ENCODE data around the gene CRY2. TPM values are rescaled to one million over a fixed set of nuclear protein-coding genes. Genes with fewer than 3 reads are reported as not detected.

Gene CRY2
- total RNA-seq, 6 experiments from 2014 or later, result 12.5 to 16.4 (median 14.1) TPM

- TF ChIP-seq, protein P1, sequence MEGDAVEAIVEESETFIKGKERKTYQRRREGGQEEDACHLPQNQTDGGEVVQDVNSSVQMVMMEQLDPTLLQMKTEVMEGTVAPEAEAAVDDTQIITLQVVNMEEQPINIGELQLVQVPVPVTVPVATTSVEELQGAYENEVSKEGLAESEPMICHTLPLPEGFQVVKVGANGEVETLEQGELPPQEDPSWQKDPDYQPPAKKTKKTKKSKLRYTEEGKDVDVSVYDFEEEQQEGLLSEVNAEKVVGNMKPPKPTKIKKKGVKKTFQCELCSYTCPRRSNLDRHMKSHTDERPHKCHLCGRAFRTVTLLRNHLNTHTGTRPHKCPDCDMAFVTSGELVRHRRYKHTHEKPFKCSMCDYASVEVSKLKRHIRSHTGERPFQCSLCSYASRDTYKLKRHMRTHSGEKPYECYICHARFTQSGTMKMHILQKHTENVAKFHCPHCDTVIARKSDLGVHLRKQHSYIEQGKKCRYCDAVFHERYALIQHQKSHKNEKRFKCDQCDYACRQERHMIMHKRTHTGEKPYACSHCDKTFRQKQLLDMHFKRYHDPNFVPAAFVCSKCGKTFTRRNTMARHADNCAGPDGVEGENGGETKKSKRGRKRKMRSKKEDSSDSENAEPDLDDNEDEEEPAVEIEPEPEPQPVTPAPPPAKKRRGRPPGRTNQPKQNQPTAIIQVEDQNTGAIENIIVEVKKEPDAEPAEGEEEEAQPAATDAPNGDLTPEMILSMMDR (IDR thresholded peaks at IDR 0.05), result no peak
- Mint-ChIP-seq H3K27ac (peak overlapping the region; percentile 96), H3K27me3 (ENCODE audit: insufficient read depth) (peaks cover 18% of the 10 kb centered on the region; the same call in 1 of the 2 replicates), H3K9me3 (no peaks in the 10 kb centered on the region), H3K36me3 (ENCODE audit: low read depth) (no peaks in the 10 kb centered on the region), H3K4me1 (ENCODE audit: low read depth) (peaks cover 19% of the 10 kb centered on the region), H3K4me3 (peak overlapping the region; percentile 97)
- peak; percentile 63 for DNase-seq
Measured at GRCh38 chr11:45918331-45918941, 71.2 kb downstream of the CRY2 start.

DNA sequence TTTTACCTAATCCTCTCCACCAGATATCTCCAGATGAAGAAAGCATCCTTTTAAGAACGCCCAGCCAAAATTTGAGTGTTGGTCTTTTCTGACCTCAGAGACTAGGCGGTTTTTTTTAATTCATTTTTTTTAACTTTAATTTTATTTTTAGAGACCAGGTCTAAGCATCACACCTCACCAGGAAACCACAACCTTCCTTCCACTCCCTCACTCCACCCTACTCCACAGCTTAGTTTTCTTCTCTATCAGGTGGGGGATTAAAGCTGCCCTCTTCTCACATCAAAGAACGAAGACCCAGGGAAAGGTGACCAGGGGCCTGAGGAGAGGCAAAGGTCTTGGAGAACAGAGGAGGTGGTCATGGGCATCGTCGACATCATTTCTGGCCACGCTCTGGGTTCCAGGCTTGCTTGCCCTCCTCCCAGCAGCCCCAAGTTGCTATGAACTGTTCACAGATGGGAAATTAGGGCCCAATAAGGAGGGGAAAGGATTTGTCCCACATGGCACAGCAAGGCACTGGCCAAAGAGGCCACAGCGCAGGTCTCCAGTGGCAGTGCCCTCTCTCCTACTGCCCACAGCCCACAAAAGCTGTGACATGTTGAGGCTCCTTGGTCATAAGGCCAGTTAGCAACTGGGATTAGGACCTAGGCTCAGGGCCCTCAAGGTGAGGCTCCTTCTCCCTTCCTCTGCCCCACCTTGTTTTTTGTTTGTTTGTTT, 71.8 kb downstream of the CRY2 start:
- Mint-ChIP-seq H3K27ac (peak overlapping the region; percentile 96), H3K4me1 (ENCODE audit: low read depth) (peaks cover 19% of the 10 kb centered on the region), H3K9me3 (no peaks in the 10 kb centered on the region), H3K27me3 (ENCODE audit: insufficient read depth) (peaks cover 21% of the 10 kb centered on the region), H3K4me3 (peak overlapping the region; percentile 97), H3K36me3 (ENCODE audit: low read depth) (no peaks in the 10 kb centered on the region)
- no peak for DNase-seq
- TF ChIP-seq, protein P1 (IDR thresholded peaks at IDR 0.05), result no peak

GRCh38 chr11:45919806-45920530, 72.7 kb downstream of the CRY2 start:
- no peaks in the 10 kb centered on the region for H3K36me3 Mint-ChIP-seq (ENCODE audit: low read depth)
- H3K27me3 Mint-ChIP-seq (ENCODE audit: insufficient read depth), result peaks cover 22% of the 10 kb centered on the region
- no peak overlapping the region for H3K4me3 Mint-ChIP-seq
- TF ChIP-seq, protein P1 (IDR thresholded peaks at IDR 0.05), result no peak
- DNase-seq, result no peak
- H3K9me3 Mint-ChIP-seq, result no peaks in the 10 kb centered on the region
- no peak overlapping the region for H3K27ac Mint-ChIP-seq
- peaks cover 19% of the 10 kb centered on the region for H3K4me1 Mint-ChIP-seq (ENCODE audit: low read depth)

DNA sequence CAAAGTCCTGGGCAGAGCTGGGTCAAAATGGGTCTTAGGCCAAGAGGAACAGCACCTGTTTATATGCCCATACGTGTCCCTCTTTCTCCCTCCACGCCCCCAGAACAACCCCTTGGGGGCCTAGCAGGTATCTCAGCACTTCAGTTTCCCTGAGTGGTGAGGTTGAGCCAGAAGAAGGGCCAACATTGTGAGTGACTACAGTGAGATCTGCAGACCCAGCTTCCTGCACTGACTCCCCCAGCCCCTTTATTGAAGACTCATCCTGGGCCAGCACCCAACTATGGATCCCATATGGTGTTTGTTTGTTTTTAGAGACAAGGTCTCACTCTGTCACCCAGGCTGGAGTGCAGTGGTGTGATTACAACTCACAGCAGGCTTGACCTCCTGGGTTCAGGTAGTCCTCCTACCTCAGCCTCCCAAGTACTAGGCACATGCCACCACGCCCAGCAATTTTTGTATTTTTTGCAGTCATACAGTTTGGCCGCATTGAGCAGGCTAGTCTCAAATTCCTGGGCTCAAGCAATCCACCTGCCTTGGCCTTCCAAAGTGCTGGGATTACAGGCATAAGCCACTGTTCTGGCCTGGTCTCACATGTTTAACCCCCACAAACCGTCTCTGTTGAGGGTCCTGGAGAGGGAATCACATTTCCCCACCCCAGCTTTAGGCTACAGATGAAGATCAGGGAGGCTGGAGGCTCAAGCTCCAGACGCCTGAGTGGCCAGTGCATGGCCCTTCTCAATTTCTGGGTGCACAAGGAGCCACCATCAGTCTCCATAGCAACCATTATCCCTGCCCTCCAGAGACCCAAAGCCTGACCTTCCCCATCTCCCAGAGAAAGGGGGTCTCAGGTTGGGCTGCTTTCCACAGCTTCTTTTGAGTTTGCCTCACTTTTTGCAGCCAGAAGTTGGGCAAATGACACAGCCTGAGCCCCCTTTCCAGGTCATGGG, 73.5 kb downstream of the CRY2 start:
- Mint-ChIP-seq H3K27me3 (ENCODE audit: insufficient read depth) (peaks cover 24% of the 10 kb centered on the region), H3K36me3 (ENCODE audit: low read depth) (no peaks in the 10 kb centered on the region), H3K27ac (no peak overlapping the region), H3K4me1 (ENCODE audit: low read depth) (peaks cover 19% of the 10 kb centered on the region), H3K4me3 (no peak overlapping the region), H3K9me3 (no peaks in the 10 kb centered on the region)
- DNase-seq, result no peak
- TF ChIP-seq, protein P1 (IDR thresholded peaks at IDR 0.05), result no peak
